ENCODE results near the gene CHP2.

DNA sequence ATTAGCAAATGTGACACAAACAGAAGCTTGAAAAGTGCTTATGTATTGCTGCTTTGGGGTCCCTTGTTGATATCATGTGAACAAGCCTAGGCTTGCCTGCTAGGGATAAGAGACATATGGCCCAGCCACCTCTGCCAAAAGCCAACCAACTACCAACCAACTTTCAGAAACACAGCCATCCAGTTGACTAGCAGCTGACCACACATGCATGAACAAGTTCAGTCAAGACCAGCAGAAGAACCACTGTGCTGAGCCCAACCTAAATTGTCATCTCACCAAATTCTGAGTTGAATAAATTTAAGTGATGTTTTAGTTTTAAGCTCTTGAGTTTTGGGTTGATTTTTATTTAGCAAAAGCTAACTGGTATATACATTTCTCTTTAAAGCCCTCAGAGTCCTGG lies 45.3 kb upstream of the CHP2 start:
- TF ChIP-seq, protein P1, sequence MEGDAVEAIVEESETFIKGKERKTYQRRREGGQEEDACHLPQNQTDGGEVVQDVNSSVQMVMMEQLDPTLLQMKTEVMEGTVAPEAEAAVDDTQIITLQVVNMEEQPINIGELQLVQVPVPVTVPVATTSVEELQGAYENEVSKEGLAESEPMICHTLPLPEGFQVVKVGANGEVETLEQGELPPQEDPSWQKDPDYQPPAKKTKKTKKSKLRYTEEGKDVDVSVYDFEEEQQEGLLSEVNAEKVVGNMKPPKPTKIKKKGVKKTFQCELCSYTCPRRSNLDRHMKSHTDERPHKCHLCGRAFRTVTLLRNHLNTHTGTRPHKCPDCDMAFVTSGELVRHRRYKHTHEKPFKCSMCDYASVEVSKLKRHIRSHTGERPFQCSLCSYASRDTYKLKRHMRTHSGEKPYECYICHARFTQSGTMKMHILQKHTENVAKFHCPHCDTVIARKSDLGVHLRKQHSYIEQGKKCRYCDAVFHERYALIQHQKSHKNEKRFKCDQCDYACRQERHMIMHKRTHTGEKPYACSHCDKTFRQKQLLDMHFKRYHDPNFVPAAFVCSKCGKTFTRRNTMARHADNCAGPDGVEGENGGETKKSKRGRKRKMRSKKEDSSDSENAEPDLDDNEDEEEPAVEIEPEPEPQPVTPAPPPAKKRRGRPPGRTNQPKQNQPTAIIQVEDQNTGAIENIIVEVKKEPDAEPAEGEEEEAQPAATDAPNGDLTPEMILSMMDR (conservative IDR thresholded peaks at IDR 0.05 in 1 of 2, IDR thresholded peaks at IDR 0.05 in 1 of 2; ENCODE audit: extremely low read depth in 1 of 2, insufficient read depth in 1 of 2, low read depth in 1 of 2, low read length in 2 of 2), result no peak
- TF ChIP-seq EZH2 (IDR thresholded peaks at IDR 0.05; ENCODE audit: borderline replicate concordance, low read length), result no peak

Data from mammary epithelial cell (primary cell).